DMS153 (cell line): Measurements from ENCODE around the gene P3H4.
"Not testable (repeated sequence)": the region's sequence is repeated elsewhere in the genome, so short reads cannot be mapped to it uniquely, and the experiment has no call there.

Experiments
- DNase-seq: peaks from one replicate; lab custom pipeline; 2025; lab: John Stamatoyannopoulos, UW

Gene P3H4

DNA sequence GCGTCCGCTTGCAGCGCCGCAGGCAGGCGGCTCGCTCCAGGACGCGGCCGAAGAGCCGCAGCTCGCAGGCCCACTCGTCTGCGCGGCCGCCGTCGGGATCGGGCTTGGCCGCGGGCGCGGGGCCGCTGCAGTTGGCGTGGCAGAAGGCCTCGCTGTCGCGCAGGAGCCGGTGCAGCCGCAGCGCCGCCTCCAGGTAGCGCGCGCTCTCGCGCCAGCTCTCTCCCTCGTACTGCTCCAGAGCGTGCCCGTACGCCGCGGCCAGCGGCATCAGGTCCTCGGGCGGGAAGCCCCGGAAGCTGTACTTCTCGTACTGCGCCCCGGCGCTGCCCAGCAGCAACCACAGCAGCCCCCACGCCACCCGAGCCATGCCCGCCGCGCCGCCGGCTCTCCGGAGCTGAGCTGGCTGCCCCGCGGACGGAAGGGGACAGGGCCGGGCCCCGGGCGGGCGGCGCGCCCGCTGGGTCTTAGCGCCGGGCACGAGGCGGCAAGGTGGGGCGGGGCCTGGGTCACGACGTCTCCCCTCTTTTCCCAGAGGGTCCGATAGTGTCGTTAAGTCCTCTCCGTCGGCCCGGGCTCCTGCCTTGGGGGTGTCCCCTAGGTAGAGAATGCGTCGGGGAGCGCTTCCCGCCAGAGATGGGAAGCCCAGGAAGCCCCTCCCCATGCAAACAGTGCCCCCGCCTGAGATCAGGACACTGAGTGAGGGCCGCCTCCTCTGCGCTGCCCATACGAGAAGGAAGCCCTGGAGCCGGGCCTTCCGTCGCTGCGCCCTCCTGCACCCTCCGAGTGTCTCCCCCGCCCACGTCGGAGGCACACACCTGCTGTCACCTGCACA, at the start of gene P3H4:
Gene P3H4, minus strand, starts transcription at position 401 of the 832 bp plus-strand sequence. Its CDS starts 34 bp downstream, at position 367.
- peak; percentile 24 for DNase-seq

DNA sequence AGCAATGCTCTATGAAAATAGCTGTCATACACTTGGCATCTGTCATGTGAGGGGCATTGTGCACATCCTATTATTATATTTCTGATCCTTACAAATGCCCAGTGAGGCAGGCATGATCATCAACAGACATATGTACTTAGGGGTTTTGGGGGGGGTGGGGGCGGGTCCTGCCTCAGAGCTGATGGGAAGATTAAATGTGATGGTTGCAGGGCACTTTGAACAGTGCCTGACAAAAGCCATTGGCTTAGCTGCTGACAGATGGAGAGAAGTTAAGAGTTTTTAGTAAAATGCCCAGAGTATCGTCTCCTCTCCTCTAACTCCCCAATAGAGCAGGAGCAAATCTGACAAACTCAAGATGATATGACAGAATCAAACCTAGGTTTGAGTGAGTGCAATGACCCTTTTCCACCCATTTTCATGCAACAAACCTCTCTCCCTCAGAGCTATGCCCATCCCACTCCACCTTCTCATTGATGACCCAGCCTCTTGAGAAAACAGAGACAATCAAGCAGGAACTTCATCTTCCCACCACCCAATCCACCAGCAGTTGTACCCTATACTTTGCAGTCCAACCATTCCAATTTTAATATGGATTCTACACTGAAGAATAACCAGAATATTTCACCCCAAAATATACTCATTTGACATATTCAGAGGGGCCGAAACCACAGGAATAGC, 48.6 kb upstream of the P3H4 start:
- DNase-seq = no peak

- DNase-seq = not testable (repeated sequence)
Observed at GRCh38 chr17:41851382-41851781, 39.6 kb upstream of the P3H4 start.

DNA sequence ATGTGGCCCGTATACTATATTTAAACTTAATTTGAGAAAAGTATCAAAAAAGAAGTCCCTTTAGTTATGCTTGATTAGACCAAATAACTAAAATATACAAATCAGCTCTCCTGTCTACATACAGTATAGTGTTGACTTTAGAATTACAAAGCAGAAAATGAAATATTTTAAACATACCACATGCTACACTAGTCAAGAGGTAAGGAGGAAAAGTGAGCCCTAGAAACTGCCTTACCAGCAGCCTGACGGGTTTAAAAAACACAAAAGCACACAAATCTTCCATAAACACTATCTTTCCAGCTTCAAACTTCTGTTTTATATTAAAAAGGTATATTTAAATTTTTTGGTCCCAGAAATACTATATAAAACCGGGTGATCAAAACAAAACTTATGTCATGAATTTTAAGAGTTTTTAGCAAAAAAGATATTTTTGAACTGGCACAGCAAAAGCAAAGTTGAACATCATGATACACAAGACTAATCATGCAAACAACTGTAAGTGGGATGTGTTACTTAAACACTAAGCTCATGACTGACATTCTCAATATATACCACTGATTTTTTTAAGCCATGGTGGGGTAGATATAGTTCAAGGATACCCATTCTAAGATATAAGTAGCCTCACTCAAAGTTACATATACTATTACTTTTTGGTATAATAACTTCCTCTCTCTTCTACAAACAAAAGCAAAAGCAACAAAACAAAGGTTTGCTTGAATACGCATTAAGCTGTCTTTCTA, 37.7 kb upstream of the P3H4 start:
- no peak for DNase-seq

DNA sequence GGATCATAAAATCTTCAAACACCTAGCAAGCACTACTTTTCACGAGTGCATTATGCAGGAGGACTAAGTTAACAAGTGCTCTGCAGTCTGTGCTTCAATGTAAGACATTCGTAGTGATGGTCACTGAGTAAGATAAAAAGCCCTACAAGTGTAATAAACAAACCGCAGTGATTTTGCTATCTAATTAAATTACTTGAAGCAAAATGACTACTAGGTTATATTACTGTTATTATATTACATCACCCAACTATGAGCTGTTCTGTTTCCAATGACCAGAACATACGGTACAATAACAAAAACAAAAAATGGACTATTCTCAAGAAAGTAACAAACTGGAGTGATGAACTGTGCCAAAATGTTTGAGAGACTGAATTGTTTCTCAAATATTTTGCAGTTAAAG, 37.0 kb upstream of the P3H4 start:
- no peak for DNase-seq

DNA sequence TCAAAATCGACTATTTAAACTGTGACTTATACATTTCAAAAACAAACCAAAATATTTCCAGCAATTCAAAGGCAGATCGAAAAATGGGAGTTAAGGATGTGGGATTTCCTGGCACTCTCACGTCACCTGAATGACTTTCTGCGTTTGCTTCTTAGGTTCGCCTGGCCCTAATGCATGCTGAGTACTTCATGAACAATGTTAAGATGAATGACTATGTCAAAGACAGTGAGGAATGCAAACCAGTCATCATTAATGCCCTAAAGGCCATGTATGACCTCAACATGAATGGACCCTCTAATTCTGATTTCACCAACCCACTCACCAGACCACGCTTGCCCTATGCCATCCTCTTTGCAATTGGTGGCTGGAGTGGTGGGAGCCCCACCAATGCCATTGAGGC, 33.2 kb upstream of the P3H4 start:
- DNase-seq = no peak

- DNase-seq = not testable (repeated sequence)
Observed at GRCh38 chr17:41840781-41841180, 29.0 kb upstream of the P3H4 start.

DNA sequence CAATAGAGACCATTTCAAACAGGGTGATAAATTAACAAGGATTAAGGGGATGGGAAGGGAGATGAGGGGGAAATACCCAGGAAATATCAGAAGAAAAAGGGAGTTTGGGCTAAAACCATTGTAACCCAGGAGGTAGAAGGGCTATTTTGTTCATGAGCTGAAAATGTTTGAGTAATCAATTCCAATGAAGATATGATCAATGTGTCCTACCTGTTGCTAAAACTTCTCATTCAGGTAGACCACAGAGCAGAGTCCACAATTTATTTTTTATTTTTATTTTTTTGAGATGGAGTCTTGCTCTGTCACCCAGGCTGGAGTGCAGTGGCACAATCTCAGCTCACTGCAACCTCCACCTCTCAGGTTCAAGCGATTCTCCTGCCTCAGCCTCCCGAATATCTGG, 27.7 kb upstream of the P3H4 start:
- DNase-seq = not testable (repeated sequence)

DNA sequence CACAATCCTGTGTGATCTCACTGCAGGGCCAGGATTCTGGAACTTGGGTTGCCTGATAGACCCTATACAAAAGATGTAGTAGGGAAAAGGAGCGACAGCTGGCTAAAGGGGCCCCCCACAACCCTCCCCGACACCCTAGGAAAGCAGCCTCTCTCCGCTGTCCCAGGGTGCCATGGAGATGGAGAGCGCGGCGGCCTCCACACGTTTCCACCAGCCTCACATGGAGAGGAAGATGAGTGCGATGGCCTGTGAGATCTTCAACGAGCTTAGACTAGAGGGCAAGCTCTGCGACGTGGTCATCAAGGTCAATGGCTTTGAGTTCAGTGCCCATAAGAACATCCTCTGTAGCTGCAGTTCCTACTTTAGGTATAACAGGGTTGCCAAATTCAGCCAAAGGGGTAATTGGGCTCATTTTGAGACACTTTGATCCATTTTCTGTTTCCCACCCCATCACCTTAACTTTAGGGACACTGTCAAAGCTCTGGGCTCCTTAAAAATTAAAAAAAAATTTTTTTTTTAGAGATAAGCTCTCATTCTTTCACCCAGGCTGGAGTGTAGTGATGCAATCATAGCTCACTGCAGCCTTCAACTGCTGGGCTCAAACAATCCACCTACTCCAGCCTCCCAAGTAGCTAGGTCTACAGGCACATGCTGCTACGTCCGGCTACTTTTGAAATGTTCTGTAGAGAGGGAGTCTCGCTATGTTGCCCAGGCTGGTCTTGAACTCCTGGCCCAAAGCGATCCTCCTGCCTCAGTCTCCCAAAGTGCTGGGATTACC, 26.2 kb upstream of the P3H4 start, which contains the start of gene KLHL10:
Gene KLHL10, plus strand, starts transcription at position 65 of the 778 bp plus-strand sequence. Its CDS starts 108 bp downstream, at position 173.
- DNase-seq = no peak

DNA sequence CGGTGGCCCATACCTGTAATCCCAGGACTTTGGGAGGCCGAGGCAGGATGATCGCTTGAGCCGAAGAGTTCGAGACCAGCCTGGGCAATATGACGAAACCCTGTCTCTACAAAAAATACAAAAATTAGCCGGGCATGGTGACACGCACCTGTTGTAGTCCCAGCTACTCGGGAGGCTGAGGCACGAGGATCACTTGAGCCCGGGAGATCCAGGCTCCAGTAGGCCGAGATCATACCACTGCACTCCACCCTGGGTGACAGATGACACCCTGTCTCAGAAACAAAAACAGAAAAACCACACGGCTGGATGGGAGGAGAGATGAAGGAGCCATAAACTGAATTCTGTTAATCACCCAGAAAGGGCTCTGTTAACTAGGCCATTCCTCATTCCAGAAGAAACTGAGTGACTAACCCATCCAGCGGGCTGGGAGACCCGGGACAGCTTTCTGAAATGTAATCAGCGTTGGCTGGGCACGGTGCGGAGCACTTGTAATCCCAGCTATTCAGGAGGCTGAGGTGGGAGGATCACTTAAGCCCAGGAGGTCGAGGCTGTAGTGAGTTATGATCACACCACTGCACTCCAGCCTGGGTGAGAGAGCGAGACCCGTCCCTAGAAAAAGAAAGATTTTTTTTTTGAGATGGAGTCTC, 24.9 kb upstream of the P3H4 start:
- DNase-seq = no peak

GRCh38 chr17:41835800-41836549, 24.2 kb upstream of the P3H4 start, which contains the start of gene NT5C3B:
NT5C3B (minus strand) TSS chr17:41836232; CDS start chr17:41836193, 39 bp downstream.
- no peak for DNase-seq

DNA sequence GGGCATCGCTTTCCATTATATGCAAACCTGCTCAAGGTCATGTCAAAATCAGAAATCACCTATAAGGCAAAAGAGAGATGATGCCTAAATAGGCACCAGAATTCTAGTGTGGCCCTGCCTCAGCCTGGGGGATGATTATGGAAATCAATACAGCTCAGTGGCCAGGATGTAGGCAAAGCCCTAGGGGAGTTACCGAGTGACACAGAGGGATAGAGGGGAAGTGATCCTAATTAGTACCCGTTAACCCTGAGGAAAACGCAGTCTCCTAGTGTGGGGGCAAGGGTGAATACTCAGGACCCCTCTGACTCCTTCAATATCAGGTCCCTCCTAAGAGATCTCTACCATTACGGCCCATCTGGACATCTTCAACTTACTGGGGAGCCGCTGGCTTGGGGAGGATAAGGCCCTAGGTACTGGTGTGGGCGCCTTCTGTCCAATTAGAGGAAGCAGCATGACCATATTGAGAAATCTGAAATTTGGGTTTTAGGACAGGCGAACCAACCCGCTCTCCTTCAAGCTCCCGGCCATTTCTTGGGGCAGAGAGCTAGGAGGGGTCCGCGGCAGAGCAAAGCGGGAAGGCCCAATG, 23.6 kb upstream of the P3H4 start:
- no peak for DNase-seq

DNA sequence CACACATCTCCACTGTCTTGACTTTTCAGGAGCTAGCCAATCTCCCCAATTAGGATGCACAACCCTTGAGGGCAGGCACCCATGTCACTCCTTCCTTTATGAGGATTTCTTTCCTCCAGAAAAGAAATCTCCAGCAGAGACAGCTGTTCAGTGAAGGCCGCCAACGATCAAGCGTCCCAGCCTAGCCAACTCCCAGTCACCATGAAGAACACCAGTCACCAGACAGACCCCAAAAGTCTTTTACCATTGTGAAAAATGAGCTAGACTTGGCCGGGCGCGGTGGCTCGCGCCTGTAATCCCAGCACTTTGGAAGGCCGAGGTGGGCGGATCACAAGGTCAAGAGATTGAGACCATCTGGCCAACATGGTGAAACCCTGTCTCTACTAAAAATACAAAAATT, 18.2 kb upstream of the P3H4 start:
- not testable (repeated sequence) for DNase-seq

DNA sequence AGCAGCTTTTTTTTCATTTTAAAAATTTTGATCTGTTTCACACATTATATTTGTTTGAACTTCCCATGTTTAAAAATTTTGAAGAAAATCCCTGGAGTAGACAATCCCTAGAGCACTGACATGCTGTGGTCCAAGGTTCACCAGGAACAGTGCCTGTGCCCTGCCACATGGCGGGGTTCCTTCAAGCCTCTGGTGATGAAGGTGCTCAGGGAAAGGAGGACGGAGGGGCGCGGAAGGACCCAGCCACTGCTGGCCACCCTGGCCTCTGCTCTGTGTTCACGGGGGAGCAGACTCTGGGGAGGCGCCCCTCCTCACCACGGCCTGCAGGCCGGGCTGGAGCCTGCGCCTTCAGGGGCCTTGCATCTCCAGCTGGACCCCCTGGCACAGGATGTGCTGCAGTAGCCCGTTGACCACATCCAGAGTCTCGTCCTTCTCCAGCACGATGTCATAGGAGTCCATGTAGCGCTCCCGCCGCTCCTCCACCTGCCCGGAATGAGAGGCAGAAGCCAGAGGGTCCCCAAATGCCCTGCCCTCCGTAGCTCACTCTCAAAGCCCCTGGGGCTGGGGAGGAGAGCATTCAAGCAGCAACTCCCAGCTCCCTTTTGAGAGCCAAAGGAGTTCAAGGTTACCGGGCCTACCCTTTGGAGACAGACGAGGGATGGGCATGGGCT, 13.6 kb upstream of the P3H4 start:
- DNase-seq = no peak

GRCh38 chr17:41824086-41824485, 12.3 kb upstream of the P3H4 start:
- DNase-seq = no peak

GRCh38 chr17:41823580-41823979, 11.8 kb upstream of the P3H4 start:
- DNase-seq = no peak

DNA sequence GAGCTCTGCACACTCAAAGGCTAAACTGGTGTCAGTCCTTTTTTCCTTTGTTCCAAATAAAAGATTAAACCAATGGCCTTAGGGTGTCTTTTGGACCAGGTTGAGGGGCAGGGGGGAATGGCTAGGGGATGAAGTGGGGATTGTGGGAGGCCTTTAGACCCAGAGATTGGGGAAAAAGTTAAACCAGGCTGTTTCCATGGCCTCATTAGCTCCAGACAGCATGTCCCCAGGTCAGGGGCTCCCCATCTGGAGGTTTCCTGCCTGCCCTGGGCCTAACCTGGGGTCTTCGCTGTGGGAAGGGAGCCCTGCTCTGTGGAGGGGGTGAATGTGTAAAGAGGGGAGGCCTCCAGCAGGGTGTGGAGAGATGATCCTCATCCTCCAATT, 11.4 kb upstream of the P3H4 start:
- no peak for DNase-seq

DNA sequence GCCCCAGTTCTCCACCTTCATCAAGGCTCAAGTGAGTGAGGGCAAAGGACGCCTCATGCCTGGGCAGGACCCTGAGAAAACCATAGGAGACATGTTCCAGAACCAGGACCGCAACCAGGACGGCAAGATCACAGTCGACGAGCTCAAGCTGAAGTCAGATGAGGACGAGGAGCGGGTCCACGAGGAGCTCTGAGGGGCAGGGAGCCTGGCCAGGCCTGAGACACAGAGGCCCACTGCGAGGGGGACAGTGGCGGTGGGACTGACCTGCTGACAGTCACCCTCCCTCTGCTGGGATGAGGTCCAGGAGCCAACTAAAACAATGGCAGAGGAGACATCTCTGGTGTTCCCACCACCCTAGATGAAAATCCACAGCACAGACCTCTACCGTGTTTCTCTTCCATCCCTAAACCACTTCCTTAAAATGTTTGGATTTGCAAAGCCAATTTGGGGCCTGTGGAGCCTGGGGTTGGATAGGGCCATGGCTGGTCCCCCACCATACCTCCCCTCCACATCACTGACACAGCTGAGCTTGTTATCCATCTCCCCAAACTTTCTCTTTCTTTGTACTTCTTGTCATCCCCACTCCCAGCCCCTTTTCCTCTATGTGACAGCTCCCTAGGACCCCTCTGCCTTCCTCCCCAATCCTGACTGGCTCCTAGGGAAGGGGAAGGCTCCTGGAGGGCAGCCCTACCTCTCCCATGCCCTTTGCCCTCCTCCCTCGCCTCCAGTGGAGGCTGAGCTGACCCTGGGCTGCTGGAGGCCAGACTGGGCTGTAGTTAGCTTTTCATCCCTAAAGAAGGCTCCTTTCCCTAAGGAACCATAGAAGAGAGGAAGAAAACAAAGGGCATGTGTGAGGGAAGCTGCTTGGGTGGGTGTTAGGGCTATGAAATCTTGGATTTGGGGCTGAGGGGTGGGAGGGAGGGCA, 10.7 kb upstream of the P3H4 start:
- DNase-seq = no peak
